NCI-H1105 (cell line): ENCODE data around the gene HK3.
A peak's percentile ranks its signal among the peaks of the same experiment; 100 is the strongest.

Experiments
- DNase-seq: peaks from one replicate; lab custom pipeline; 2025; lab: John Stamatoyannopoulos, UW

Gene HK3

DNA sequence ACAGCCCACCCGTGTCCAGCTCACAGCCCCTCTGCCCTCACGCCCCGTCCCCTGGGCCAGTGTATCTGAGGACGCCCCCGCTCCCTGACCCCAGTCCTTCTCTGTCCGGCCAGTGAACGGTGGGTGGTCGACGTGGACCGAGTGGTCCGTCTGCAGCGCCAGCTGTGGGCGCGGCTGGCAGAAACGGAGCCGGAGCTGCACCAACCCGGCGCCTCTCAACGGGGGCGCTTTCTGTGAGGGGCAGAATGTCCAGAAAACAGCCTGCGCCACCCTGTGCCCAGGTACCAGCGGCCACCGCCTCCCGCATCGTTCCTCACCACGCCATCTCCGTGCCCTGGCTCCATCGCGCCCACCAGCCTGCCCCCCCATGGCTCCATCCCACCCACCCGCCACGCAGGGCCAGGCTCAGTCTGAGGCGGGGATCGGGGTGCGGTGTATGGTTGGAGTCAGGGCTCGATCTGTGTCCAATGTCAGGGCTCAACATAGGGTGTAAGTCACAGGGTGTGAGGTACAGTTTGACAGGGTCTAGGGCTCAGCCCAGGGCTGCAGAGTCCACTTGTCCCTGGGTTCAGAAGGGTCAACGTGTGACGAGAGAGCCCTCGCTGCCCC is 29.5 kb downstream of the HK3 start:
- no peak for DNase-seq

- DNase-seq, result no peak
Measured at GRCh38 chr5:176868731-176869130, 30.4 kb downstream of the HK3 start.

DNA sequence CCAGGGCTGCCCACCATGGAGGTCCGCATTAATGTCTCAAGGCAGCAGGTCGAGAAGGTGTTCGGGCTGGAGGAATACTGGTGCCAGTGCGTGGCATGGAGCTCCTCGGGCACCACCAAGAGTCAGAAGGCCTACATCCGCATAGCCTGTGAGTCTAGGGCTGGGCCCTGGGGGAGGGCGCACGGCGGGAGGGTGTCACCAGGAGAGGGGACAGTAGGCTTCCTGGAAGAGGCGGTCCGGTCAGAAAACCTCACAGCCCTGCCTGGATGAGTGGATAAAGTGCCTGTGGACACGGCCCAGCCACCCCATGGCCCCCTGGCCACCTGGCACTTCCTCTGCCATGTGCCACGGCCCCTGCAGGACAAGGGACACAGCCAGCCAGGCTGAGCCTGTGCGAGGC is 31.0 kb downstream of the HK3 start:
- no peak for DNase-seq

DNA sequence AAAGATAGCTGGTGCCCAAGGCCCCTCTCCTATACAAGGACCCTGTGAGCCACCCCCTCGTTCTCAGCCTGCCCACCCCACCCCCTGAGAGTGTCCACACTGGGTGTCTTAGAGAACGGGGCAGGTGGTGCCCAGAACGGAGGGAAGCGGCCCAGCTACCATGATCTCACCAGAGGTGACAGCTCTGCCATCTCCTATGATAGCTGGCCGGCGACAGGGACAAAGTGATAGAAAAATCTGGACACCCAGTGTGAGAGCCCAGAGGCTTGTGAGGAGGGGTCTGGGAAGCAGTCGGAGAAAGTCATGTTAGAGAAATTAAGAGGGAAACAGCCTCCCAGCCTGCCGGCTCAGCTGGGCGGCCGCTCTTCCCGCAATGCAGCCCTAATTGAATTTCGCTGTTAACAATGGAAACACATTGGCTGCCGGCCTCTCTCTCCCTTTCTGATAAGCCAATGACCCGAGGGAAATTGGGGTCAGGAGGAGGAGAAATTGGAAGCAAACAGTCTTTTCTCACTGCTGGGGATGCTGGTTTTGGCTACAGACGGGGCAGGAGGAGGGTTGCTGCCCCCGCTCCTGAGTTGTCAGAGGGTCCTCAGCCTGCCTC is 32.3 kb downstream of the HK3 start:
- no peak for DNase-seq

GRCh38 chr5:176865964-176866363 is 33.2 kb downstream of the HK3 start:
- no peak for DNase-seq

DNA sequence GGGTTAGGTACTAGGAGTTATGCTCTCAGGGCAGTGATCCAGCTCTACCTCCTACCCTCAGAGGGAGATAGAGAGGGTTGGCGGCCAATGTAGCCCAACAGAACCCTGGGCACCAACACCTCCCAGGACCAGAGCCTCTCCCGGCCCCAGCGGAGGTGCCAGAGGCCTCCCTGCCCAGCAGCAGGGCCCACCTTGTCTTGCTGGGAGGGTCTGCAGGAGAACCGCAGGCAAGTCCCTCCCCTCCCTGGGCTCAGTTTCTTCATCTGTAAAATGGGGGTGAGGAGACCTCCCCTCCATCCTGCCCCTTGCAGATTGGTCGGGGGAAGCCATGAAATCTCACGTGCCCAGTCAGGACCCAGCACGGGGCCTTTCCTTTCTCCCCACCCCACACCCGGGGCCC is 34.4 kb downstream of the HK3 start:
- no peak for DNase-seq

DNA sequence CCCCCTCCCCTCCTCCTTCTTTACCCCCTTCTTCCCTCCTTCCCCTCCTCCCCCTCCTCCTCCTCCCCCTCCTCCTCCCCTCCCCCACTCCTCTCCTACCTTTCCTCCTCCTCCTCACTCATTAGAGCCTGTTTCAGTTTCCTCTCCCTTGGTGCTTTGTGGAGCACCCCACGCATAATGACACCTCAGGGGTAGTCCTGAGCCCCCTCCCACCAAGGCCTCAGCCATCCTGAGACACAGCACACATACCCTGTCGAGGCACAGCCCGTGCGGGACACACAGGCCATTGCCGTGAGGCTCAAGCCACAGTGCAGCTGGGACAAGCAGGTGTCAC is 35.4 kb downstream of the HK3 start:
- no peak for DNase-seq

GRCh38 chr5:176863041-176863764 is 35.9 kb downstream of the HK3 start:
- DNase-seq, result no peak

GRCh38 chr5:176862330-176862995 is 36.7 kb downstream of the HK3 start:
- no peak for DNase-seq

GRCh38 chr5:176861276-176861675 is 37.9 kb downstream of the HK3 start:
- DNase-seq, result no peak

DNA sequence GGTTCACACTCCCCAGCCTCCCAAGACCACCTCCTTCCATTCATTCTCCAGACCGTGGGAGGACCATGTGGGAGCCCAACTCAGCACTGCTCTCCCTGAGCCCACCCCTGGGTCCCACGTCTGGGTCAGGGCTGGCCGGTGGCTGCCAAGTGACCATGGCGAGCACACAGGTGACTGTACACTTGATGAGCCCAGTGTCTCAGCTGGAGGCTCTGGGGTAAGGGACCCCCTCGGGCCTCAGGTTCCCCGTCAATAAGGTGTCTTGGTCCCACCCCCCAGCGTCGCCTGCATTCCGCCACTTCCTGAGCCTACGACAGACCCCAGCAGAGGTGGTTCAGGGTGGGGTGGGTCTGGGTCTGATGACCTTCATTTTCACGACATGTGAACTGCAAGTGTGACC is 38.8 kb downstream of the HK3 start:
- no peak for DNase-seq

DNA sequence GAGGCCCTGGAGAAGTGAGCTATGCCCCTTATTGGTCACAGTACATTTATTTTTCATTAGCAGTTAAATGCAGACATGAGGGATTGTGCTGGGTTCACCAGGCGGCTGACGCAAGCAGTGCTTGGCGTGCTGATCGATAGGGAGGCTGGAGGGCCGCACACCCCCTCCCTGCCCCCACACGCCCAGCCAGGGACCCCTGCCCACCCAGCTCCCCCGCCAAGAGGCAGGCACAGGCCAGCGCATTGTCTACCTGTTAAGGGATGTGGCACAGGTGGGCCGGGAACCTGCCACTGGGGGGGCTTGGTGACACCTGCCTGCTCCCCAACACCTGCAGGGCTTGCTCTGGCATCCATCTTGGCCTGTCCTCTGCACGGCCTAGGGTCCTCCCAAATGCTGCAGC is 39.2 kb downstream of the HK3 start:
- no peak for DNase-seq

DNA sequence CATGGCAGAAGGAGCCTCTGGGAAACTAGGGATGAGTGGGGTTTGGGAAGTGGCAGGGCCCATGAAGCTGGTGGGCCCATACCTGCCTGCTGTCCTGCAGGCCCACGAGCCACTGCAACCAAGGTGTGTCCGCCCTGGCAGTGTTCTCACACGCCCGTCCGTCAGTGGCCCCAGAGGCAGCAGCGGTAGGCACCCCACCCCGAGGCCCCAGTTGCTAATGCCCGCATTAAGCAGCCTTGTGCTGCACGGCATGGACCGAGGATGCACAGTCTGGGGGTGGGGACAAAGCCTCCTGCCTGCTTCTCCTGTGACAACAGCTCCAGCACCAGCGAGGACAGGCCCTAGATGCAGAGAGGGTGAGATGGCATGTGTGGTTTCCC is 41.3 kb downstream of the HK3 start:
- DNase-seq, result no peak

DNA sequence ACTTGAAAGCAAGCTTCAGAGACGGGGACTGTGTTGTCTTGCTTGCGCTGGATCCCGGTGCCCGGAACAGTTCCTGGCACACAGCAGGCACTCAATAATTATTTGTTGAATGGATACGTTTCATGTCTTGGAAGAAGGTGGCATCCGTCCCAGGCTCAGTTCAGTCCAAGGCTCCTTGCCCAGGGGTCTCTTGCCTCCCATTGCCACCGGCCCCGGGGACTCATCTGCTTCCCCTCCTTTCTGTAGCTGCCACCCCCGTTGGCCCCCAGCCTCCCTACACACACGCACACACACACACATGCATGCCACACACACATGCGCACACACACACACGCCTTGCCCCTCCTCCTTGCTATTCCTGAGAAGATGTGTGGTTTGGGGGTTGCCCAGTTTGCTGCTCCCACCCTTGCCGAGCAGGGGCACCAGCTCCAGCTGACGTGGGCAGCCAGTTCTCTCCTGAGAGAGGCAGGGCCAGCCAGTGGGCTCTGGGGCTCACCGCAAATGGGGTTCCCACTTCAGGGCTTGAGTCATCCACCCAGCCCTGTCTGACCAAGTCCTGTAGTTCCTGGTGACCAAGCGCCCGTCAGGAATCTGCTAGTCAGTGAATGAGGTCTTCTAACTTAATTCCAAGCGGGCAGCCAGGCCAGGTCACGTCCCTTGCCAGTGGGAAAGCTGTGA is 41.8 kb downstream of the HK3 start:
- DNase-seq, result no peak

GRCh38 chr5:176856746-176857145 is 42.4 kb downstream of the HK3 start:
- no peak for DNase-seq

DNA sequence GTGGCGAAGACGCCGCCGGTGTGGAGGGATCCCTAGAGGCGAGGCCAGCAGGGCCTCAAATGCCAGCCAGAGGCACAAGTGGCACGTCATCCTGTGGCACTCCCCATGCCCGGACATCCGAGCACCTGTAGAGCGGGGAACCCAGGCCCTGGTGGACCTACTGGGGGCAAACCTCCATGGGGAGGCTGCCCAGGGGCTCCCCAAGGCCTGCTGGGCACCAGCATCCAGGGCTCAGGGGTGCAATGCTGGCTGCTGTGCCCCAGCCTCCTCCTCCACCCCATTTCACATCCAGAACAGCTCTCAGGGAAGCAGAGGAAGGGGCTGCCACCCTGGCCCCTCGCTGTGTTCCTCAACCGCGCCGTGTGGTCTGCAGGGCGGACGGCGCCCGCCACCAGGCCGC is 43.5 kb downstream of the HK3 start:
- DNase-seq, result no peak

GRCh38 chr5:176854164-176854563 is 45.0 kb downstream of the HK3 start:
- no peak for DNase-seq

GRCh38 chr5:176853151-176853778 is 45.9 kb downstream of the HK3 start:
- DNase-seq, result no peak

GRCh38 chr5:176851871-176852658 is 47.1 kb downstream of the HK3 start:
- peak; percentile 87 for DNase-seq

- no peak for DNase-seq
Measured at GRCh38 chr5:176851380-176851779, 47.8 kb downstream of the HK3 start.
